Activated CD8-positive, alpha-beta T cell treated with anti-CD3 and anti-CD28 coated beads, Interleukin-2, amount 10 ng/mL, durations not matched to agents 7 days and 5 days (primary cell): Measurements from ENCODE around the gene EGLN1. TPM values are rescaled to one million over a fixed set of nuclear protein-coding genes. Genes with fewer than 3 reads are reported as not detected.

ENCODE experiments used
- ATAC-seq: fragments of 150-1000 bp; cut with Tn5 transposase; one replicate; pipeline ENCODE4 v1.10.0; 2021; ENCODE audit warnings: moderate library complexity
- CTCF ChIA-PET: fragments of 350-600 bp; sonication (Branson Sonifier 250); formaldehyde crosslinking; loops from one replicate; lab custom pipeline; 2021; ENCODE audit warnings: antibody characterized with exemption; lab: Charles Lee
- POLR2A ChIA-PET: fragments of 350-600 bp; sonication (Branson Sonifier 250); formaldehyde crosslinking; loops from one replicate; lab custom pipeline; 2021; ENCODE audit warnings: antibody characterized with exemption; lab: Charles Lee
- DNase-seq: peaks from one replicate; pipeline ENCODE4 v3.0.0-alpha.2; 2020
- H3K27ac Mint-ChIP-seq: one replicate; pipeline ENCODE4 v1.8.0; 2021; ENCODE audit warnings: mild to moderate bottlenecking, mixed read lengths
- H3K27me3 Mint-ChIP-seq: one replicate; pipeline ENCODE4 v1.8.0; 2021; ENCODE audit warnings: low read depth, mixed read lengths
- H3K36me3 Mint-ChIP-seq: one replicate; pipeline ENCODE4 v1.8.0; 2021; ENCODE audit warnings: low read depth, mixed read lengths
- H3K4me1 Mint-ChIP-seq: one replicate; pipeline ENCODE4 v1.8.0; 2021; ENCODE audit warnings: low read depth, mixed read lengths
- H3K4me3 Mint-ChIP-seq: one replicate; pipeline ENCODE4 v1.8.0; 2021; ENCODE audit warnings: mild to moderate bottlenecking, mixed read lengths
- H3K9me3 Mint-ChIP-seq: one replicate; pipeline ENCODE4 v1.8.0; 2022; ENCODE audit warnings: mixed read lengths; ENCODE audit not compliant: insufficient read depth
- total RNA-seq, 2 experiments: library from RNA; stranded (reverse); gene quantifications; one replicate each; pipeline ENCODE4 v1.2.3, GENCODE V29; 2021

The EGLN1 gene
- total RNA-seq, 2 experiments from 2014 or later: 30.5 to 32.6 TPM

DNA sequence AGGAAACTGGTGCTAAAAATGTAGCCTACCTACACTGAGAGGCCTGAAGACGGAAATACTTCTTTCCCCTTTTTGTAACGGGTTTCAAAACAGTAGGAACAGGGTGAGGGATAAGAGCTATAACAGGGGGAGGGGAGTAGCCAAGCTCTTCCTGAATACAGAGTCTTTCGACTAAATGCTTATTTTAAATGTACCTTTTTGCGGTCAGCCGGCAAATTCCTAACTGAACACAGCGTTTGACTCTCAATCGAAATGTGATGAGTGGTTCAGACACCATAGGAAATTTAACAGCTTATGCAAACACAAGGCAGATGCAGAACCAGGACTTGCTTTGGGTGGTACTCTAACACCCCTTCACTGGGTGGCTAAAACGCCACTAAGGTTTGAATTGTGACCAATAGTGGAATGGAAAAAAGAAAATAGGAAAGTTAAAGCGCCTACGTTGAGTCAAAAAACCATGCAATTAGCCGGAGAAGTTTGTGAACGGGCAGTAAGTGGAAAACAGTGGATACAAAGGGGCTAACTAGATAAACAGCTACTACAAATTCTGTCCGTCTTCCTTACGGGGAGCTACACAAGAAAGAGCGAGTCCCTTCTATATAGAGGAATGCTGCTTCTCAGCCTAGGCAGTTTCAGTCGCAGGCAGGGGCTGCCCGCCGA, 1.7 kb downstream of the EGLN1 start:
- ChIA-PET CTCF (interaction anchor here (0.6 to 2.2 kb wide), 13 partner anchors 13 to 187 kb away, joined by 3 to 18 read pairs (median 4); partner anchors contain the start of genes EXOC8 and SPRTN), POLR2A (interaction anchor here (0.7 to 2.5 kb wide), 5 partner anchors 9 to 109 kb away, joined by 3 to 18 read pairs (median 4); partner anchors contain the start of genes EXOC8, SPRTN and TSNAX)
- no peaks in the 10 kb centered on the region for H3K9me3 Mint-ChIP-seq
- no peak for DNase-seq
- H3K4me3 Mint-ChIP-seq: peak overlapping the region; percentile 91
- peak overlapping the region; percentile 88 for H3K27ac Mint-ChIP-seq
- H3K27me3 Mint-ChIP-seq: peaks cover 8% of the 10 kb centered on the region
- peaks cover 37% of the 10 kb centered on the region for H3K36me3 Mint-ChIP-seq
- H3K4me1 Mint-ChIP-seq: peaks cover 45% of the 10 kb centered on the region
- no peak for ATAC-seq

DNA sequence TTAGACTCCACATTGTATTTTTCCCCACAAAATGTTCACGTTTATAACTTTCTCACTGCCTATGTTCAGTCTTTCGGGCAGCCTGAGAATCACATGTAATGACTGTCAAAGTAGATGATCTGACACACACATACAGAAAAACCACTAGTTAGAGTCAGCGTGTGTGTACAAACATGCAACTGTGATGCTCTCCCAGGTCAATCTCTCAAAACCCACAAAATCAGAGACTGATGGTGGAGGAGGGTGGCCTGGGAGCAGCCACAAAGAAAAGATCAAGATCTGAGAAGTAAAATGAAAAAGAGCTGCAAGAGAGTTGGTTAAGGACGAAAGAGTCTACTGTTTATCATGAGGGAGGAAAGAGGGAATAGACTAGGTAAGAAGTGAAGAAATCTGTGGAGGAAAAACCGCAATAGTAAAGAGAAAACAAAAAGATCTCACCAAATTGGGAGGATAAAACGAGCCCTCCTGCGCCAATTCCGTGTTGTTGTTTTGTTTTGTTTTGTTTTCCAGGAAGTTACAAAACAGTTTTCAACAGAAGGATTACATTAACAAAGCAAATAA, 2.3 kb downstream of the EGLN1 start:
- ChIA-PET POLR2A (interaction anchor here (2.5 kb wide), 1 partner anchor 81 kb away, joined by 18 read pairs; the partner anchor contains the start of genes EXOC8 and SPRTN), CTCF (interaction anchor here (0.7 to 2.2 kb wide), 9 partner anchors 13 to 187 kb away, joined by 3 to 9 read pairs (median 4); partner anchors contain the start of genes EXOC8 and SPRTN)
- Mint-ChIP-seq H3K36me3 (peaks cover 38% of the 10 kb centered on the region), H3K9me3 (no peaks in the 10 kb centered on the region), H3K27ac (peak overlapping the region; percentile 88), H3K4me1 (peaks cover 47% of the 10 kb centered on the region), H3K27me3 (peaks cover 3% of the 10 kb centered on the region), H3K4me3 (peak overlapping the region; percentile 91)
- no peak for DNase-seq
- no peak for ATAC-seq

- H3K27ac Mint-ChIP-seq: no peak overlapping the region
- POLR2A ChIA-PET: no interaction called here
- no peaks in the 10 kb centered on the region for H3K9me3 Mint-ChIP-seq
- peaks cover 3% of the 10 kb centered on the region for H3K27me3 Mint-ChIP-seq
- peak overlapping the region; percentile 91 for H3K4me3 Mint-ChIP-seq
- CTCF ChIA-PET: interaction anchor here (0.8 to 2.2 kb wide), 5 partner anchors 78 to 184 kb away, joined by 3 to 9 read pairs (median 4); partner anchors contain the start of genes EXOC8 and SPRTN
- ATAC-seq (no peak), DNase-seq (no peak)
- peaks cover 50% of the 10 kb centered on the region for H3K4me1 Mint-ChIP-seq
- H3K36me3 Mint-ChIP-seq: peaks cover 42% of the 10 kb centered on the region
These were observed 2.9 kb downstream of the EGLN1 start for GRCh38 chr1:231419147-231419546.

- Mint-ChIP-seq H3K36me3 (peaks cover 46% of the 10 kb centered on the region), H3K4me3 (peak overlapping the region; percentile 91), H3K27me3 (peaks cover 2% of the 10 kb centered on the region), H3K27ac (no peak overlapping the region), H3K4me1 (peaks cover 55% of the 10 kb centered on the region), H3K9me3 (no peaks in the 10 kb centered on the region)
- ATAC-seq: no peak
- ChIA-PET POLR2A (no interaction called here), CTCF (interaction anchor here (0.8 to 2.2 kb wide), 4 partner anchors 81 to 185 kb away, joined by 3 to 9 read pairs (median 5); partner anchors contain the start of genes EXOC8 and SPRTN)
- DNase-seq: no peak
These were observed 3.4 kb downstream of the EGLN1 start for GRCh38 chr1:231418741-231419107.

- Mint-ChIP-seq H3K9me3 (no peaks in the 10 kb centered on the region), H3K36me3 (peaks cover 51% of the 10 kb centered on the region), H3K27ac (no peak overlapping the region), H3K4me3 (peak overlapping the region; percentile 91), H3K27me3 (no peaks in the 10 kb centered on the region), H3K4me1 (peaks cover 59% of the 10 kb centered on the region)
- ChIA-PET CTCF (no interaction called here), POLR2A (no interaction called here)
- DNase-seq (no peak), ATAC-seq (no peak)
These were observed 3.9 kb downstream of the EGLN1 start for GRCh38 chr1:231418101-231418740.

GRCh38 chr1:231417513-231417912, 4.6 kb downstream of the EGLN1 start:
- H3K36me3 Mint-ChIP-seq: peaks cover 57% of the 10 kb centered on the region
- H3K27ac Mint-ChIP-seq: no peak overlapping the region
- DNase-seq (no peak), ATAC-seq (no peak)
- no peaks in the 10 kb centered on the region for H3K27me3 Mint-ChIP-seq
- H3K9me3 Mint-ChIP-seq: no peaks in the 10 kb centered on the region
- ChIA-PET POLR2A (no interaction called here), CTCF (no interaction called here)
- peaks cover 60% of the 10 kb centered on the region for H3K4me1 Mint-ChIP-seq
- peak overlapping the region; percentile 91 for H3K4me3 Mint-ChIP-seq

- Mint-ChIP-seq H3K27ac (no peak overlapping the region), H3K36me3 (peaks cover 62% of the 10 kb centered on the region), H3K4me3 (peak overlapping the region; percentile 91), H3K9me3 (no peaks in the 10 kb centered on the region), H3K27me3 (no peaks in the 10 kb centered on the region), H3K4me1 (peaks cover 63% of the 10 kb centered on the region)
- ChIA-PET POLR2A (no interaction called here), CTCF (no interaction called here)
- no peak for DNase-seq
- no peak for ATAC-seq
These were observed 5.2 kb downstream of the EGLN1 start for GRCh38 chr1:231416901-231417300.

DNA sequence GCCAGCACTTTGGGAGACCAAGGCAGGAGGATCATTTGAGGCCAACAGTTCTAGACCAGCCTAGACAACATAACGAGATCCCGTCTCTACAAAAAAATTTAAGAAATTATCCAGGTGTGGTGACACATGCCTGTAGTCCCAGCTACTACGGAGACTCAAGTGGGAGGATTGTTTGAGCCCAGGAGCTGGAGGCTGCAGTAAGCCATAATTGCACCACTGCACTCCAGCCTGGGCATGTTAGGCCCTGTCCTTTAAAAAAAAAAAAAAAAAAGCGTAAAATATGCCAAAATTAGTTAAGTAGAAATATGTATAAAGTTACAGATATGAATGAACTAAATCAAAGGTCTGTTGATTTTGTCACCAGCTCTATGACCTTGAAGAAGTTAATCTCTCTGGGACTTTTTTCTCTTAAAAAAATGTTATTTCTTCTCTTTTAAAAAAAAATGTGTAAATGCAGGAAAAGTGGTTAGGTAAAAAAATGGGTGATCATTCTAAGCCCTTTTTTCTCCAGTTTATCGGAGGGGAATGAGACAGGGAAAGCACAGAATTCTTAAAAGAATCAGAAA, 7.0 kb downstream of the EGLN1 start:
- Mint-ChIP-seq H3K27ac (no peak overlapping the region), H3K9me3 (no peaks in the 10 kb centered on the region), H3K4me3 (no peak overlapping the region), H3K36me3 (peaks cover 59% of the 10 kb centered on the region), H3K27me3 (no peaks in the 10 kb centered on the region), H3K4me1 (peaks cover 65% of the 10 kb centered on the region)
- ATAC-seq: no peak
- CTCF ChIA-PET: no interaction called here
- POLR2A ChIA-PET: interaction anchor here (0.7 kb wide), 1 partner anchor 25 kb away, joined by 7 read pairs; no protein-coding TSS in a partner anchor
- DNase-seq: no peak

GRCh38 chr1:231414260-231415016, 7.6 kb downstream of the EGLN1 start:
- POLR2A ChIA-PET: no interaction called here
- CTCF ChIA-PET: no interaction called here
- H3K36me3 Mint-ChIP-seq: peaks cover 52% of the 10 kb centered on the region

DNA sequence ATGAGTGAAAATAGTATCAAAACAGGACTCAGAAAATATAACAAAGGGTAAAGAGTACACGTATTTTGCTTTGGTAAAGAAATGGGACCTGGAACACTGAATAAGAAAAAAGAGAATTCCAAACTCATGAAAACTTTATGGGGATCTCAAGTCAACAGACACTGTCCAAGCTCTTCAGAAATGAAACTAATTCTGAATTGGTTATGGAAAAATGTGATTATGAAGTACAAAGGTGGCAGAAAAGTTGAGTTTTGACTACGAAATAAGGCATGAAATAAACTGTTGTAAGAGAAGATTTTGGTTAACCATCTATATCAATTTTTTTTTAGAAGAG, 8.4 kb downstream of the EGLN1 start:
- H3K36me3 Mint-ChIP-seq: peaks cover 48% of the 10 kb centered on the region
- ChIA-PET CTCF (no interaction called here), POLR2A (no interaction called here)
- H3K27ac Mint-ChIP-seq: no peak overlapping the region
- ATAC-seq: no peak
- no peaks in the 10 kb centered on the region for H3K27me3 Mint-ChIP-seq
- no peak overlapping the region for H3K4me3 Mint-ChIP-seq
- peaks cover 52% of the 10 kb centered on the region for H3K4me1 Mint-ChIP-seq
- no peak for DNase-seq
- no peaks in the 10 kb centered on the region for H3K9me3 Mint-ChIP-seq

More at GRCh38 chr1:231414260-231415016, 7.6 kb downstream of the EGLN1 start:
- Mint-ChIP-seq H3K4me1 (peaks cover 59% of the 10 kb centered on the region), H3K27ac (no peak overlapping the region), H3K4me3 (no peak overlapping the region), H3K9me3 (no peaks in the 10 kb centered on the region), H3K27me3 (no peaks in the 10 kb centered on the region)
- DNase-seq: no peak
- ATAC-seq: no peak

GRCh38 chr1:231411036-231411531, 11.0 kb downstream of the EGLN1 start:
- H3K36me3 Mint-ChIP-seq: peaks cover 34% of the 10 kb centered on the region
- H3K27me3 Mint-ChIP-seq: no peaks in the 10 kb centered on the region
- H3K4me3 Mint-ChIP-seq: no peak overlapping the region
- DNase-seq (no peak), ATAC-seq (no peak)
- H3K27ac Mint-ChIP-seq: no peak overlapping the region
- CTCF ChIA-PET: interaction anchor here (0.8 kb wide), 1 partner anchor 10 kb away, joined by 4 read pairs; no protein-coding TSS in a partner anchor
- POLR2A ChIA-PET: no interaction called here
- peaks cover 31% of the 10 kb centered on the region for H3K4me1 Mint-ChIP-seq
- no peaks in the 10 kb centered on the region for H3K9me3 Mint-ChIP-seq
